Choroid plexus epithelial cell (primary cell): Measurements from ENCODE around the gene CFAP410.

ENCODE experiments used
- DNase-seq: peaks from one replicate; pipeline ENCODE4 v3.0.0-alpha.2; 2010; ENCODE audit warnings: low read depth
- H3K4me3 ChIP-seq: 2 replicates; pipeline ENCODE4 v1.5.1; 2011; ENCODE audit warnings: low read depth, mild to moderate bottlenecking, control low read depth, low read length, moderate library complexity
- CTCF ChIP-seq: conservative IDR thresholded peaks from 2 replicates; pipeline ENCODE4 v1.5.1; 2011; ENCODE audit warnings: low read depth, mild to moderate bottlenecking, control low read depth, inconsistent platforms, low read length, moderate library complexity

Gene CFAP410

GRCh38 chr21:44338971-44339910, at the start of gene CFAP410:
Gene CFAP410, minus strand, starts transcription at chr21:44339390. Its CDS starts 196 bp downstream, at chr21:44339194.
- TF ChIP-seq CTCF = no peak
- H3K4me3 ChIP-seq = peak within 1 kb of the TSS; percentile 97
- DNase-seq = peak; percentile 98

GRCh38 chr21:44384968-44385367, 45.8 kb upstream of the CFAP410 start:
- no peak overlapping the region for H3K4me3 ChIP-seq
- DNase-seq = no peak
- no peak for TF ChIP-seq CTCF

GRCh38 chr21:44383216-44383615, 44.0 kb upstream of the CFAP410 start:
- TF ChIP-seq CTCF = no peak
- DNase-seq = no peak

GRCh38 chr21:44382536-44382935, 43.3 kb upstream of the CFAP410 start:
- TF ChIP-seq CTCF = no peak
- DNase-seq = no peak
- H3K4me3 ChIP-seq = no peak overlapping the region

More at GRCh38 chr21:44383216-44383615, 44.0 kb upstream of the CFAP410 start:
- H3K4me3 ChIP-seq = no peak overlapping the region

- DNase-seq = no peak
- no peak overlapping the region for H3K4me3 ChIP-seq
- TF ChIP-seq CTCF = no peak
Observed at GRCh38 chr21:44381874-44382273, 42.7 kb upstream of the CFAP410 start.

- no peak for DNase-seq
- no peak overlapping the region for H3K4me3 ChIP-seq
- TF ChIP-seq CTCF = no peak
Observed at GRCh38 chr21:44380876-44381275, 41.7 kb upstream of the CFAP410 start.
